ENCODE measurements around the gene ADAM15. TPM values are rescaled to one million over a fixed set of nuclear protein-coding genes. Genes with fewer than 3 reads are reported as not detected.

ADAM15 gene
- total and polyA plus RNA-seq, 7 donors = 37.8 to 186 (median 54.9) TPM

DNA sequence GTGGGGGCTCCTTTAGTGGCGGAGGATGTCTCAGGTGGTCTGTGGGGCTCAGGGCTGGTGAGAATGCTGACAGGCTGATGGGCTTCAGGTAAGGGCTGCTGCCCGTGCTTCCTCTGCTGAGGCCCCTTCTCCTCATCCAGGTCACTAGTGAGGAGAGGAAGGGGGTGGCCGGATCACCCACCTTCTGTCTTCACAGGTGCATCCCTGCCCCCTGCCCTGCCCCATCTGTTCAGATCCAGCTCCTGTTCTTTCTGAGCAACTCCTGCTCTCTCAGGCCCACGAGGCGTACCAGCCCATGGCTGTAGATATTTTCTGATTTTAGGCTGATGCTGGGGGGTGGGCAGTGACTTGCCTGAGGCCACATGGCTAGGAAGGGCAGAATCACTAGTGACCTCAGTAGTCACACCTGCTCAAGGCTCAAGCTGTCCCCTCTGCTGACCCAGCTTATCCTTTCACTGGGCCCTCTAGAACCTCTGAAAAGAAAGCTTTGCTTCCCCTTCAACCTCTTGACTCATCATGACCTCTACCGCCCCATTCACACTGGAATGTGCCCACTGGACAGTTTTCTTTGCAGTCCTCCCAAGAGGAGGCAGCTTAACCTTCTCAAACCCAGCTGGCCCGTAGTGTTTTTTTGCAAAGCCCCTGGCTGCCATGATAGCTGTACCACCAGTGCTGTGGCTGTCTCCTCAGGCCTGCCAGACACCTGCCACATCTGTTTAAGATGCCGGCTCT, 32.3 kb upstream of the ADAM15 start:
- peak; percentile 63 for DNase-seq
- TF ChIP-seq, protein P1, sequence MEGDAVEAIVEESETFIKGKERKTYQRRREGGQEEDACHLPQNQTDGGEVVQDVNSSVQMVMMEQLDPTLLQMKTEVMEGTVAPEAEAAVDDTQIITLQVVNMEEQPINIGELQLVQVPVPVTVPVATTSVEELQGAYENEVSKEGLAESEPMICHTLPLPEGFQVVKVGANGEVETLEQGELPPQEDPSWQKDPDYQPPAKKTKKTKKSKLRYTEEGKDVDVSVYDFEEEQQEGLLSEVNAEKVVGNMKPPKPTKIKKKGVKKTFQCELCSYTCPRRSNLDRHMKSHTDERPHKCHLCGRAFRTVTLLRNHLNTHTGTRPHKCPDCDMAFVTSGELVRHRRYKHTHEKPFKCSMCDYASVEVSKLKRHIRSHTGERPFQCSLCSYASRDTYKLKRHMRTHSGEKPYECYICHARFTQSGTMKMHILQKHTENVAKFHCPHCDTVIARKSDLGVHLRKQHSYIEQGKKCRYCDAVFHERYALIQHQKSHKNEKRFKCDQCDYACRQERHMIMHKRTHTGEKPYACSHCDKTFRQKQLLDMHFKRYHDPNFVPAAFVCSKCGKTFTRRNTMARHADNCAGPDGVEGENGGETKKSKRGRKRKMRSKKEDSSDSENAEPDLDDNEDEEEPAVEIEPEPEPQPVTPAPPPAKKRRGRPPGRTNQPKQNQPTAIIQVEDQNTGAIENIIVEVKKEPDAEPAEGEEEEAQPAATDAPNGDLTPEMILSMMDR (IDR thresholded peaks at IDR 0.05) = no peak
- TF ChIP-seq EP300 (IDR thresholded peaks at IDR 0.05) (no peak), POLR2A (IDR thresholded peaks at IDR 0.05) (no peak), POLR2AphosphoS5 (IDR thresholded peaks at IDR 0.05) (no peak)
- intact Hi-C loops (cut with DNase I) = no loop called here
- H3K9me3 ChIP-seq = no peaks in the 10 kb centered on the region
- H3K27me3 ChIP-seq = no peaks in the 10 kb centered on the region
- H3K4me1 ChIP-seq = peaks cover 0 to 24% (median 20%) of the 10 kb centered on the region in 4 donors
- no peak overlapping the region for H3K4me3 ChIP-seq
- WGBS, 2 donors = 89 to 90% methylated on average over 8 of the region's 8 CpGs
- peaks cover 0 to 28% (median 9%) of the 10 kb centered on the region in 4 donors for H3K36me3 ChIP-seq
- peak overlapping the region in 1 of 4 donors; percentile 88 for H3K27ac ChIP-seq

DNA sequence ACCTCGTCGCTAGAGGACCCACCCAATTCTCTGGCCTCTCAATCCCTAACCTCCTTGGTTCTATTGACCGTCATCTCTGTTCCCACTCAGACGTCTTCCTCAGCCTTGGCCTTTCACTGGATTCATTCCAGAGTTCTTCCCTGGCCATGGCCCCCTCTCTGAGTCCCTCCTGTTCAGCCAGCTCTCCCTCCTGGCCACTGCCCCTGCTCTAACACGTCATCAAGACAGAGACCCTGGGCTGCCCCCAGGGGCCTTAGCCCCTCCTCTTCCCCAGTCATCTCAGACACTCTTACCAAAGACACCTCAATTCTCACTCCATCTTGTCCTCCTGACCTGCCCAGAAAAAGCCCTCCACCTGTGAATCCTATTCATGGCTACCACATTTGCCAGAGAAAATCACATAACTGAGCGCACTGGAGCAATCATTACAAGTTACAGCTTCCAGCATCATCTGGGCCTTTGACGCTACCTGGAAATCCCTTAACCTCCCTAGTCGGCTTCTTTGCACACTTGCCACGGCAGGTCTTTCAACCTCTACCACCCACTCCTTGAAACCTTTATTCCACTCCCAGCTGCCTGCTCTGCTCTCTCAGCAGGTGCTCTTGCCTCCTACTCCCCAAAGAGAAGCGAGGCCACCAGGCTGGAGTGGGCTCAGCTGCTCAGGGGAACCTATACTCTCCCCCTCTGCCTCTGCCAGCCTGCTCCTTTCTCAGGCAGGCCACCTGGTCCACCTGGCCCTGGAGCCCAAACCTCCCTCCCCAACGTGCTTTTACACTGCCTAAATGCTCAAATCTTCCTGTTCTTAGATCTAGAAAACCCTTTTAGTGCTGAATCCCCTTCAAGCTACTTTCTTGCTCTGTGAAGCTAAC, 31.5 kb upstream of the ADAM15 start:
- DNase-seq = peak; percentile 51
- H3K4me1 ChIP-seq = peaks cover 0 to 24% (median 20%) of the 10 kb centered on the region in 4 donors
- no peak overlapping the region for H3K27ac ChIP-seq
- peaks cover 0 to 21% (median 7%) of the 10 kb centered on the region in 4 donors for H3K36me3 ChIP-seq
- WGBS, 2 donors = 73 to 78% methylated on average over 11 of the region's 11 CpGs
- no peak overlapping the region for H3K4me3 ChIP-seq
- intact Hi-C loops (cut with DNase I) = no loop called here
- no peaks in the 10 kb centered on the region for H3K27me3 ChIP-seq
- no peak for TF ChIP-seq POLR2AphosphoS5 (IDR thresholded peaks at IDR 0.05)
- TF ChIP-seq POLR2A (IDR thresholded peaks at IDR 0.05) = no peak
- no peak for TF ChIP-seq EP300 (IDR thresholded peaks at IDR 0.05)
- H3K9me3 ChIP-seq = no peaks in the 10 kb centered on the region

DNA sequence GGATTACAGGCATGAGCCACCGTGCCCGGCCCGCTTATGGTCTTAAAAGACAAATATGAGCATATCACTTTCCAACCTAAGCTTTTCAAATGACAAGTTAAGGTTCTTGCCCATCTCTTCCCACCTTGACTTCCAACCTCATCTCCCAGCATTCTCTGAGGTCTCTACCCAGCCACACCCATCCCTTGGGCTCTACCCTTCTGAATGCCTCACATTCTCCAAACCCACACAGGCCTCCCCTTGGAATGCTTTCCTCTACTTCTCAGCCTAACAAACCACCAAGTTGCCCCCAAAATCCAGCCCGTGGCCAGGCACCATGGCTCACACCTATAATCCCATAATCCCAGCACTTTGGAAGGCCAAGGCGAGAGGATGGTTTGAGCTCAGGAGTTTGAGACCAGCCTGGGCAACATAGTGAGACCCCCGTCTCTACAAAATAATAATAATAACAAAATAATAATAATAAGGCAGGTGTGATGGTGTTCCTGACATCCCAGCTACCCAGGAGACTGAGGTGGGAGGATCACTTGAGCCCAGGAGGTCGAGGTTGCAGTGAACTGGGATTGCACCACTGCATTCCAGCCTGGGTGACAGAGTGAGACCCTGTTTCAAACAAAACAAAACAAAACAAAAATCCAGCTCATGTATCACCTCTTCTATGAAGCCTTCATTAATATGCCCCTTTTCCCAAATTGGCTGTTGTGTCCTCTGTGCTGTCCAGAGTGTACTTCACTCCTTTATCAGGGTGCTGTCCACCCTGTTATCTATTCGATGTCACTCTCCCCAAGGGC, 28.8 kb upstream of the ADAM15 start:
- H3K9me3 ChIP-seq = no peaks in the 10 kb centered on the region
- intact Hi-C loops (cut with DNase I) = no loop called here
- no peak overlapping the region for H3K27ac ChIP-seq
- TF ChIP-seq EP300 (IDR thresholded peaks at IDR 0.05) (no peak), POLR2A (IDR thresholded peaks at IDR 0.05) (no peak), POLR2AphosphoS5 (IDR thresholded peaks at IDR 0.05) (no peak)
- TF ChIP-seq, protein P1 (IDR thresholded peaks at IDR 0.05) = no peak
- DNase-seq = no peak
- no peaks in the 10 kb centered on the region for H3K27me3 ChIP-seq
- H3K4me1 ChIP-seq = peaks cover 0 to 12% (median 10%) of the 10 kb centered on the region in 4 donors
- no peaks in the 10 kb centered on the region for H3K36me3 ChIP-seq
- 84 to 86% methylated on average over 8 of the region's 8 CpGs for WGBS, 2 donors
- H3K4me3 ChIP-seq = no peak overlapping the region

DNA sequence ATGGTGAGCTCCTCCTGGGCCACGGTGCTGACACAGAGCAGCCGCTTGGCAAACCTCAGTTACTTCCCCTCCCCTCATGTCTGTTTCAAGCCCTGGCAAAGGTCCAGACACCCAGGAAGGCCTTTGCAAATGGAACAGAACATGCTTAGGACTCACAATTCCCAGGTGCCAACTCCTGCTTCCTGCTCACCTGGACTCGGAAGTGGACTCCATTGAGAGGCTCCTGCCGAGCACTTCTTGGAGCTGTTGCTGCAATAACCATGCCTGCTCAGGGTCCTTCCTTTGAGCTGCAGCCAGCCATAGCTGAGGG, 28.2 kb upstream of the ADAM15 start:
- WGBS, 2 donors = 21 to 67% methylated on average over 4 of the region's 4 CpGs
- Histone ChIP-seq H3K9me3 (no peaks in the 10 kb centered on the region), H3K27me3 (no peaks in the 10 kb centered on the region), H3K27ac (no peak overlapping the region), H3K4me3 (no peak overlapping the region), H3K36me3 (no peaks in the 10 kb centered on the region), H3K4me1 (peaks cover 0 to 7% (median 6%) of the 10 kb centered on the region in 4 donors)
- no peak for TF ChIP-seq POLR2AphosphoS5 (IDR thresholded peaks at IDR 0.05)
- TF ChIP-seq, protein P1 (IDR thresholded peaks at IDR 0.05) = no peak
- no peak for TF ChIP-seq EP300 (IDR thresholded peaks at IDR 0.05)
- no peak for TF ChIP-seq POLR2A (IDR thresholded peaks at IDR 0.05)
- DNase-seq = no peak
- intact Hi-C loops (cut with DNase I) = no loop called here
